Adipocyte (in vitro differentiated cells): ENCODE measurements around the gene FAM200B.

Experiments used
- DNase-seq: peaks from one replicate; pipeline ENCODE4 v3.0.0-alpha.2; 2015; ENCODE audit warnings: low read depth
- H3K27me3 ChIP-seq: replicated peaks from 2 replicates; pipeline ENCODE4 v1.7.0; 2013; ENCODE audit warnings: mild to moderate bottlenecking, low read length, moderate library complexity; ENCODE audit not compliant: control insufficient read depth, insufficient read depth
- H3K36me3 ChIP-seq: 2 replicates; pipeline ENCODE4 v1.7.0; 2013; ENCODE audit warnings: low read length, mild to moderate bottlenecking, moderate library complexity; ENCODE audit not compliant: control insufficient read depth, insufficient read depth, severe bottlenecking
- H3K4me1 ChIP-seq: 2 replicates; pipeline ENCODE4 v1.7.0; 2013; ENCODE audit warnings: mild to moderate bottlenecking, low read length, moderate library complexity; ENCODE audit not compliant: control insufficient read depth, insufficient read depth
- H3K4me3 ChIP-seq: 2 replicates; pipeline ENCODE4 v1.7.0; 2013; ENCODE audit warnings: mild to moderate bottlenecking, low read length, moderate library complexity
- H3K9ac ChIP-seq: 2 replicates; pipeline ENCODE4 v1.7.0; 2013; ENCODE audit warnings: mild to moderate bottlenecking, low read length, moderate library complexity
- H3K9me3 ChIP-seq: 2 replicates; pipeline ENCODE4 v1.7.0; 2013; ENCODE audit warnings: mild to moderate bottlenecking, low read length, moderate library complexity; ENCODE audit not compliant: control insufficient read depth

FAM200B gene

DNA sequence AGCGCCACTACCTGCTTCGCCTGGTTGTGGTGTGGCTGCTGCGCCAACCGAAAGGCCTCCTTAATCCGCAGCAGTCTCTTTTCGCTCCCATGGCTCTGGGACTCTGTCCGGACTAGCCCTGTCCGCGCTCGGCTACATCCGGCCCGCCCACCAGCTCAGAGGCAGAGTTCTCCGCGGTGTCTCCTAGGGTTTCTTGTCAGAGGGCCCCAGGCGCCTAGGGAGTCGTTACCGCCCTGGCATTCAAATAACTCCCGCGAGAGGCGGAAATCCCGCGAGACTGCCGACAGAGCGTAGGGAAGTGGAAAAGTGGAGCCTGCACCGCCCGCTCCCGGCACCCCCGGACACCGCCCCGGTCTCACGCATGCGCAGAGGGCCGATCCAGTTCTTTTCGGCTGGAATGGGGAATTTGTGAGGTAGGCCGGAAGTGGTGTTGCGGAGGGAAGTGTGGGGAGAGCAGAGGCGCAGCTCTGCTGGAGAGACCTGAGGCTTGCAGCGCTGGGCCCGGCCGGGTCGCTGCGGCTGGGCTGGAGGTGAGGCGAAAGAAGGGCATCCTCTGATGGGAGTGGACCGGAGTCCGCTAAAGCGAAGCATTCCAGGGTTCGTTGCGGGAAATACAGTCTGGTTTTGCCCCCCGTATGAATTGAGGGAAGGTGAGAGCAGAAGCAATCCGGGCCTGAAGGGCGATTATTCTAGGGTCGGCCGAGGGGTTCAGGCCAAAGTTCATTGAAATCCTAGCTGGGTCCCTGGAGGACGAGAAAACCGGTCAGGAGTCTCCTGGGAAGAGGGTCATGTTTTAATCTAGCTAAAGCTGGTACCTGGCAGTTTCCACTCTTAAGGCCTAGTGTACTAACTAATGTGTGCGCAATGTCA lies at the start of gene FAM200B:
Gene FAM200B (plus strand): TSS at position 456 of the 870 bp plus-strand sequence. CDS start 5,151 bp downstream, outside the sequence.
- Histone ChIP-seq H3K27me3 (no peaks in the 10 kb centered on the region), H3K36me3 (peaks cover 8% of the 10 kb centered on the region), H3K4me3 (peak within 1 kb of the TSS; percentile 89), H3K9ac (peak within 1 kb of the TSS; percentile 97), H3K4me1 (peaks cover 39% of the 10 kb centered on the region), H3K9me3 (no peaks in the 10 kb centered on the region)
- peak; percentile 99 for DNase-seq

DNA sequence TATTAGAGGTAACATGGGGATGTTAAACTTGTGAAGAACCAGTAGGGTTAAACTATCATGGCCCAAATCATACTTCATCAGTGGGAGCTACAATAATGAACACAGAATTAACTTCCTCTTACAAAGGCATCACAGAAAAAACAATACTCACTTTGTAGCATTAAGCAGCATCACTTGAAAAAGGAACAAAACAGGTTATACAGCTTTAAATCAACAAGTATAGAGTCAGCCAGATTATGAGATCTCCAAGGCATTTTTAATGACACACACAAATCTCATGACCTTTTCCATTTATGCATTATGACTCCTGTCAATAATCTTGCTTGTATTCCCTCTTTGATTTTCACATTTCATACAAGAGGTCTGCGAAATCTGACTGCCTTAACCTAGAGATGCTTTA lies 44.8 kb upstream of the FAM200B start:
- H3K36me3 ChIP-seq: peaks cover 87% of the 10 kb centered on the region
- no peaks in the 10 kb centered on the region for H3K4me1 ChIP-seq
- no peak overlapping the region for H3K4me3 ChIP-seq
- H3K9ac ChIP-seq: no peak overlapping the region
- no peaks in the 10 kb centered on the region for H3K27me3 ChIP-seq
- H3K9me3 ChIP-seq: no peaks in the 10 kb centered on the region
- no peak for DNase-seq

DNA sequence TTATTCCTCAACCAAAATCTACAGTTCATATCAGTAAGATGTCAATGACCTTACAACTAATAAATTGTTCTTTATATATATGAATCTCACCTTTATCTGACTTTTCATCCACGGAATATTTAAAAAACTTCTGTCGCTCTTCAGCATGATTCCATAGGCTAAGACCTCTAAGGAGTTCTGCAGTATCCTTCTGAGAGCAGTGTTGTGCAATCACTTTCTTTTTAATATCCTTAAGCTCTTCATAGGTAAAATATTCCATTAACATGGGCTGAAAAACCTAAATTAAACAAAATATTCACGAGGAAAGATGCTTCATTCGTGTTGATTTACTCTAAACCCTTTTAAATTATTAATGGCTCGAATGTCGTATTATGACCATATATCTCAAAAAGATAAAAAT lies 43.2 kb upstream of the FAM200B start:
- Histone ChIP-seq H3K36me3 (peaks cover 75% of the 10 kb centered on the region), H3K4me1 (no peaks in the 10 kb centered on the region), H3K27me3 (no peaks in the 10 kb centered on the region), H3K9me3 (no peaks in the 10 kb centered on the region), H3K9ac (no peak overlapping the region), H3K4me3 (no peak overlapping the region)
- no peak for DNase-seq

DNA sequence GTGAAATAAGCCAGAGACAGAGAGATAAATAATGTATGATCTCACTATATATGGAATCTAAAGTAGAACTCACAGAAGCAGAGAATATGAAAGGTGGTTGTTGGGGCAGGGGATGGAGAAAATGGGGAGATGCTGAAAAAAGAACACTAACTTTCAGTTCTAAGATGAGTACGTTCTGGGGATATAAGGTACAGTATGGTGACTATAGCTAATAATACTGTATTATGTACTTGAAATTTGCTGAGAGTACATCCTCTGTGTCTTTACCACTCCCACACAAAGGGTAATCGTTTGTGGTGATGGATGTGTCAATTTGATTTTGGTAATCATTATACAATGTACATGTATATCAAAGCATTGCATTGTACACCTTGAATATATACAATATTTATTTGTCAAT lies 33.0 kb upstream of the FAM200B start:
- Histone ChIP-seq H3K9ac (no peak overlapping the region), H3K9me3 (no peaks in the 10 kb centered on the region), H3K4me3 (no peak overlapping the region), H3K27me3 (no peaks in the 10 kb centered on the region), H3K36me3 (peaks cover 7% of the 10 kb centered on the region), H3K4me1 (peaks cover 49% of the 10 kb centered on the region)
- DNase-seq: no peak

DNA sequence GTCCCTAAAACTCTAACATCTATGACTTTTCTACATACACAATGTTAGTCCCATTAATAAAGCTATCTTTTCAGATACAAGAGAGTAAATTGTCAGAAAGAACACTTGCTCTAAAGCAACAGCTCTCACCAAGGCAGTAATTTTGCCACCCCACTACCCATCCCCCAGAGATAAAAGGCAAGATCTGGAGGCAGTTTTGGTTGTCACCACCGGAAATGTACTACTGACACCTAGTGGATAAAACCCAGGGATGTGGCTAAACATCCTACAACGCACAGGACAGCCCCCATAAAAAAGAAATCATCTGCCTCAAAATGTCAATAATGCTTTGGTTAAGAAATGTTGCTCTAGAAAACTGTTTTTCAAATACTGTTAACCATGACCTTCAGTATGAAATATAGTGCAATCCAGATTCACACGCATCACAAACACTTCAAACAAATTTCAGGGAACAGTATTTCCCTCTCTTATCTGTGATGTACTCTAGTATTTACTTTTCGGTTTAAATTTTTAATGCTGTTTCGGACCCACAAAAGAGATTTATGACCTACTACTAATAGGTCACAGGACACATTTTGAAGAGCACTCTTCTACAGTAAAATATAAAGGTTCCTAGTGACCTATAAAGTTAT lies 31.6 kb upstream of the FAM200B start:
- Histone ChIP-seq H3K4me1 (peaks cover 49% of the 10 kb centered on the region), H3K27me3 (no peaks in the 10 kb centered on the region), H3K9ac (peak overlapping the region; percentile 8), H3K4me3 (no peak overlapping the region), H3K9me3 (no peaks in the 10 kb centered on the region), H3K36me3 (no peaks in the 10 kb centered on the region)
- DNase-seq: peak; percentile 78

DNA sequence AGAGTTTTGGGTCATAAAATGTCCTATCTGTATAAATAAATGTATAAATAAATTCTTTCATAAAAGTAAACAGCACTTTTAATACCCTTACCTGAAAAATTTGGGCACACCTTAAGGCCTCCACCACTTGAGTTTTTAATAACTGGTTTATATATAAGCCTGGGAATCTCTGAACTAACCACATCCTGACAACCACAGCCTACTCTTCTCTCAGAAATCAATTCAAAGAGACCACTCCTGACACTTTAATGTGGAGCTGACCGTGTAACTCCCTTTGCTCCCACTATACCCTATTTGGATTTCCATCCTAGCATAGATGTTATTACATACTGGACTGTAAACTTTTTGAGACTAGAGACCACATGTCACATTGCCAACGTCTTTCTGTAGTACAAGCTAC lies 30.0 kb upstream of the FAM200B start:
- no peaks in the 10 kb centered on the region for H3K9me3 ChIP-seq
- H3K27me3 ChIP-seq: no peaks in the 10 kb centered on the region
- peaks cover 59% of the 10 kb centered on the region for H3K4me1 ChIP-seq
- H3K36me3 ChIP-seq: no peaks in the 10 kb centered on the region
- DNase-seq: peak; percentile 17
- peak overlapping the region; percentile 96 for H3K9ac ChIP-seq
- peak overlapping the region; percentile 93 for H3K4me3 ChIP-seq

DNA sequence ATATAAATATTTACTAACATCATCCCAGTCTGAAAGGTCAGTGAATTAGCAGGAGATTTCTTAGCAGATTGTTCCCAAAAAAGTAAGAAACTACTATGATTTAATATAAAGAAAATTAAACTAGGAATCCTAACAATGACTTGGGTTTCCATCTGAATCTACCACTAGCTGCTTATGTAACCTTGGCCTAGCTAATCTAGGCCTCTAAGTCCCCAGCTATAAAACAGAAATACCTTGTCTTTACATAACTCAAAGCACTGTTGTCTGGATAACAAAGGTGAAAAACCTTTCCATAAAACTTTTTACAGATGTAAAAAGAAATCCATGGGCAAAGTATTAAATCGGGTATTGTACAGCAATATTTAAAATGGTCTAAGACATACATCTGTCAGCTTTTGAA lies 29.4 kb upstream of the FAM200B start:
- DNase-seq: peak; percentile 20
- no peaks in the 10 kb centered on the region for H3K36me3 ChIP-seq
- H3K4me1 ChIP-seq: peaks cover 64% of the 10 kb centered on the region
- peak overlapping the region; percentile 96 for H3K9ac ChIP-seq
- H3K9me3 ChIP-seq: no peaks in the 10 kb centered on the region
- no peaks in the 10 kb centered on the region for H3K27me3 ChIP-seq
- H3K4me3 ChIP-seq: peak overlapping the region; percentile 93

DNA sequence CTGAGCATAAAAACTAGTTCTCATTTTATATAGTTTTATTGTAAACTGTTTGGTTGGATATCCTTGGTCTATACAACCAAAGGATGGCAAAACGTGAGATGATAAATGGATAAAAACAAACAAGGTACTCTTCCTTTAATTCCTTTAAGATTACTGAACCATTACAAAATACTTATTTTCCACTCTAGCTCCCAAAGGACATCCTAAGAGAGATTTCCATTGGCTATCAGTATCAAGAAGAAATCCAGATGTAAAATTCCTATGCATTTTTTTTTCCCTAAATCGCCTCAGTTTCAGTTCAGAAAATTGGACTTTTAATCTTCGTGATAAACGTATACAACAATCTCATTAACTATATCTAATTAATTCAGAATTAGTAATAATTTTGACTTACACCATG lies 28.8 kb upstream of the FAM200B start:
- Histone ChIP-seq H3K4me1 (peaks cover 71% of the 10 kb centered on the region), H3K9ac (peak overlapping the region; percentile 96), H3K4me3 (peak overlapping the region; percentile 93), H3K9me3 (no peaks in the 10 kb centered on the region), H3K27me3 (no peaks in the 10 kb centered on the region), H3K36me3 (no peaks in the 10 kb centered on the region)
- DNase-seq: peak; percentile 40

DNA sequence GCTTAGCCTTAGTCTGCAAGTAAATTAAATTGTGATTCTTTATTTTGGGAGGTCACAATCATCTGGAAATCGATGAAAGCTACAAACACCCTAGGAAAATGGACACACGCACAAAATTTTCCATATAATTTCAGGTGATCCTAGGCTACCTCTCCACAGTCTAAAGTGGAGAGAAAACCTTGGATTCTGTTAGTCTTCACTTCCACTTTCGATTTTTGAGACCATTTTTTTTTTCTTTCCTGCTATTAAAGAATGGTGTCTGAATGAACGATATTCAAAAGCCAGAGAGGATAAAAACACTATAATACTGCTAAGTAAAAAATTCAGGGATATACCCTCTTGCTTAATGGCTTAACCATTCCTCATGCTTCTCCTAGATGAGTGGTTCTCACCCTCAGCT lies 28.2 kb upstream of the FAM200B start:
- Histone ChIP-seq H3K4me3 (peak overlapping the region; percentile 93), H3K9ac (peak overlapping the region; percentile 96), H3K9me3 (no peaks in the 10 kb centered on the region), H3K4me1 (peaks cover 74% of the 10 kb centered on the region), H3K27me3 (no peaks in the 10 kb centered on the region), H3K36me3 (no peaks in the 10 kb centered on the region)
- peak; percentile 25 for DNase-seq

DNA sequence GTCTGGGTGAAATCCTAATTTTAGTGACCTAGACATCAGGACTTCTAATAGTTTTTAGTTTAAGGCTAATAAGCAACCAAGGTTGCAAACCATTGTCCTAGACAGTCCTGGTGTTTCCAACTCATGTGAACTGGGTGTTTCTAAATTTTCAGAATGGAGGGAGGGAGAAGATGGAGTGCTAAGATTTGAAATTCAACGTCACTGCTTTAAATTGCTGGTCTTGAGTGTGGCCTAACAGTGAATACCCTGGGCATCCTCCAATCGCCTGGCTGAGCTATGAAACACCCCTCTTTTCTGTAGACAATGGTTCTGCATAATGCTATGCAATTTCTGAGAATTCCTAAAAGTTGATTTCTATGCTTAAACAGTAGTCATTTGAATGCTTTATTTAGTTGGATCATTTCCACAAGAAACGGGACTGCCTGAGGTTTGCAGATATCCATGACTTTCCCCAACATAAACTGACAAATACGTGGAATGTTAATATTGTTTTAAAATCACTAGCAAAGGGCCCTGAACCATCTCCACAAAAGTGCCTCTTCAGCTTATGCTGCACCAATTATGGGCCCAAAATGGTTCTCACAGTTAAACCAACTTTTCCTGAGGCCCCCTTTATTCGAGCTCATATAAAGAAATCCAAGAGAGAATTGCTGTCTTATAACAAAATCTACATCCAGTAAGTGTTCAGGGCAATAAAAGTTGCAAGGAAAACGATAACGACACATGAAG lies 27.6 kb upstream of the FAM200B start:
- H3K9me3 ChIP-seq: no peaks in the 10 kb centered on the region
- peak overlapping the region; percentile 93 for H3K4me3 ChIP-seq
- H3K9ac ChIP-seq: peak overlapping the region; percentile 96
- peak; percentile 75 for DNase-seq
- no peaks in the 10 kb centered on the region for H3K36me3 ChIP-seq
- H3K4me1 ChIP-seq: peaks cover 73% of the 10 kb centered on the region
- no peaks in the 10 kb centered on the region for H3K27me3 ChIP-seq

DNA sequence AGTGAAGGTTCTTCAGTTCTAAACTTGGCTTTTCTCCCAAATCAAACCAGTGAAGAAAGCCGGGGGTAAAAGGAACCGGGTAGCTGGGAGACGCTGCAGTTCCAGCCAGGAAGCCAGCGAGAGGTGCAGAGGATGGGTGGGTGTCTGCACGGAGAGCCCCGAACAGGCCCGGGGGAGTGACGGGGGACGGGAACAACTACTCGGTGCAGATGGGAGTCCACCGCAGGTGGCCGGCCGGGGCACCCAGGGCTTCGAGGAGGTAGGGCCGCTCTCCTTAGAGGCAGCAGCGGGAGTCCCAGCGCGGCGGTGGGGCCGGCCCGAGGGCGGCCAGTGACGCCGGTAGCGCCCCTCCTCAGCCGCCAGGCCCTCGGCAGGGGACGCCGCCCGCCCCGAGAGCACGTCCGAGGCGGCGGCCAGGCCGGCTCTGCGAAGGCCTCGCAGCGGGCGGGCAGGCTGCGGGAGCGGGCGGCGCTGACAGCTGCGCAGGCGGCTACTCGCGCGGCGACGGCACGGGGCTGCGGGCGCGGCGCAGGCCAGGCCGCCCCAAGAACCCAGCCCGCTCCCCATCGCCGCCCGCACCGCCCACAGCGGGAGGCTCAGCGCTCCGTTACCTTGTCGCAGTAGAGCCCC lies 26.9 kb upstream of the FAM200B start:
- Histone ChIP-seq H3K27me3 (no peaks in the 10 kb centered on the region), H3K9me3 (no peaks in the 10 kb centered on the region), H3K4me1 (peaks cover 73% of the 10 kb centered on the region), H3K4me3 (peak overlapping the region; percentile 93), H3K36me3 (no peaks in the 10 kb centered on the region), H3K9ac (peak overlapping the region; percentile 96)
- peak; percentile 67 for DNase-seq
